ENCODE results near the gene BZW1.

BZW1 gene

GRCh38 chr2:200839513-200839912 is 27.8 kb downstream of the BZW1 start:
- no peak for DNase-seq (ENCODE audit: low spot score)

GRCh38 chr2:200843993-200844948 is 32.6 kb downstream of the BZW1 start:
- DNase-seq (ENCODE audit: low spot score), result no peak

- no peak for DNase-seq (ENCODE audit: low spot score)
Observed at GRCh38 chr2:200845194-200845593, 33.5 kb downstream of the BZW1 start.

GRCh38 chr2:200845669-200846325 is 34.1 kb downstream of the BZW1 start:
- DNase-seq (ENCODE audit: low spot score), result no peak

- DNase-seq (ENCODE audit: low spot score), result no peak
Observed at GRCh38 chr2:200847269-200847668, 35.6 kb downstream of the BZW1 start.

GRCh38 chr2:200847939-200848338 is 36.2 kb downstream of the BZW1 start:
- DNase-seq (ENCODE audit: low spot score), result no peak

- DNase-seq (ENCODE audit: low spot score), result no peak
Observed at GRCh38 chr2:200850512-200851256, 39.0 kb downstream of the BZW1 start.

- DNase-seq (ENCODE audit: low spot score), result no peak
Observed at GRCh38 chr2:200851398-200852248, 39.9 kb downstream of the BZW1 start.

GRCh38 chr2:200852605-200853004 is 40.9 kb downstream of the BZW1 start:
- no peak for DNase-seq (ENCODE audit: low spot score)

- no peak for DNase-seq (ENCODE audit: low spot score)
Observed at GRCh38 chr2:200856806-200857205, 45.1 kb downstream of the BZW1 start.

GRCh38 chr2:200860092-200860795 is 48.5 kb downstream of the BZW1 start:
- peak; percentile 45 for DNase-seq (ENCODE audit: low spot score)

GRCh38 chr2:200861617-200862155 is 50.0 kb downstream of the BZW1 start:
- DNase-seq (ENCODE audit: low spot score), result peak; percentile 20

GRCh38 chr2:200862532-200863000 is 50.9 kb downstream of the BZW1 start:
- DNase-seq (ENCODE audit: low spot score), result peak; percentile 50

- DNase-seq (ENCODE audit: low spot score), result peak; percentile 70
Observed at GRCh38 chr2:200863782-200864175, 52.1 kb downstream of the BZW1 start.

GRCh38 chr2:200864176-200865034 is 52.7 kb downstream of the BZW1 start, which contains the start of gene CLK1:
CLK1 (minus strand) TSS chr2:200864658; CDS start chr2:200861862, 2,796 bp downstream.
- peak; percentile 95 for DNase-seq (ENCODE audit: low spot score)

GRCh38 chr2:200869014-200869413 is 57.3 kb downstream of the BZW1 start:
- no peak for DNase-seq (ENCODE audit: low spot score)

GRCh38 chr2:200871151-200871550 is 59.4 kb downstream of the BZW1 start:
- DNase-seq (ENCODE audit: low spot score), result no peak

- DNase-seq (ENCODE audit: low spot score), result no peak
Observed at GRCh38 chr2:200873560-200873959, 61.9 kb downstream of the BZW1 start.
